HG02610 (cell line): Measurements from ENCODE around the gene EPHA1.

Experiments used
- ATAC-seq: cut with Tn5 transposase; IDR thresholded peaks from one replicate; pipeline ENCODE4 v1.9.1; 2021; ENCODE audit warnings: mild to moderate bottlenecking, moderate library complexity; ENCODE audit not compliant: unreplicated experiment

The EPHA1 gene

GRCh38 chr7:143354376-143354775 is 54.3 kb downstream of the EPHA1 start:
- no peak for ATAC-seq

- no peak for ATAC-seq
Observed at GRCh38 chr7:143352531-143353002, 56.1 kb downstream of the EPHA1 start.

DNA sequence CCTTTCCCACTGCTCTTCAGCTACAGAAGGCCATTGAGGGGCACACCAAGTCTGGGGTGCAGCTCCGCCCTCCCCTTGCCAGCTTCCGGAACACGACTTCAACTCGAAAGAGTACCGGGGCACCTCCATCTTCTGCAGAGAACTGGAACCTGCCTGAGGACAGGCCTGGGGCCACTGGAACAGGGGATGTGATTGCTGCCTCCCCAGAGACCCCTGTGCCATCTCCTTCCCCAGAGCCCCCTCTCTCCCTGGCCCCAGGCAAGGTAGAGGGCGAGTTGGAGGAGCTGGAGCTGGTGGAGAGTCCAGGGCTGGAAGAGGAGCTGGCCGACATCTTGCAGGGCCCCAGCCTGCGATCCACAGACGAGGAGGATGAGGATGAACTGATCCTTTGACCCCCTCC is 57.1 kb downstream of the EPHA1 start:
- ATAC-seq = no peak

DNA sequence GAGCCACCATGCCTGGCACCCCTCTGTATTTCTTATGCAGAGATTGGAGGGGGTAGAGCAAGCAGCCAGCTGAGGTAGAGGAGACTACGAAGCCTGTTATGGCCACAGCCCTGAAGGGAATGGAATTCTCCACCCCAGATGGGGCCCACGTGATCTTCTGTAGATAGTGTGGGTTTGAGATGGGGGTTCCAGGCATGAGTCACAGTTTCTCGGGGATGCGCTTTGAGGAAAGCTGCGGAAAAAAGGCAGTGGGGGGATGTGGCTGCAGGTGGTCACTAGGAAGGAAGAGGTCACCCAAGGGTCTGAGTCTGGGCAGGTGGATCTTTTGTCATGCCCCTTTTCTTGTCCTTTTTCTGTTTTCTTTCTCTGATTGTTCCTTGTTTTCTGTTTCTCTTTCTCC is 57.6 kb downstream of the EPHA1 start:
- ATAC-seq = no peak

DNA sequence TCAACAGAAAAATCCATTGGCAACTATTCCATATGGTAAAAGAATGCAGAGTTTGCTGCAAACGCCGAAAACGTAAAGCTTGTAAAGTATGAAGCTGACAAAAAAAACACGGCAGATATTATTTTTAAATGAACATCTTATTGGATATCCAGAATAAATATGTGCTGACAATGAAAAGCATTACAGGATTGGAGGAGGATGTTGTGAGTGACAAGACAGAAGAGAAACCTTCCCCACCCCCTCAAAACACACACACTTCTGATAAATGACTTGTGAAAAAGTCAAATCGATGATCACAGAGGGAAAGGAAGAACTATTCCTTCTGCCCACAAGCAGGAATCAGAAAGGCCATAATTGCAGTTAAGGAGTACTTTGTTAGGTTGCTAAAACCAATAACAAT is 60.7 kb downstream of the EPHA1 start:
- no peak for ATAC-seq

DNA sequence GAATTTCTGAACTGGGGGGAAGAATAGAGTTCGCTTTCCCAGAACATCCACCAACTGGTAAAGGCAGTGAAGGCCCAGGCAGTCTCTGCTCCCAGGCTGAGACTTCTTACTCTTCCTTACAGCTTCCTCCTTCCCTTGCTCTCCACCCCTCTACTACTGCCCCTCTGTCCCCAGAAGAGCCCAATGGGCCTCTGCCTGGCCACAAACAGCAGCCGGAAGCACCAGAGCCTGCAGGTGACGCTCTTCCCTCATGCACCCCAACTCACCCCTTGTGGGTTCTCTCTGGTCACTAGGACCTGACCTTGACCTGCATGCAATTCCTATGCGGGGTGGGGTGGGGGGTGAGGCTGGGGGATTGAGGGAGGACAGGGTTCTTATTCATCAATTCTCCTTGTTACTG is 62.6 kb downstream of the EPHA1 start:
- no peak for ATAC-seq

DNA sequence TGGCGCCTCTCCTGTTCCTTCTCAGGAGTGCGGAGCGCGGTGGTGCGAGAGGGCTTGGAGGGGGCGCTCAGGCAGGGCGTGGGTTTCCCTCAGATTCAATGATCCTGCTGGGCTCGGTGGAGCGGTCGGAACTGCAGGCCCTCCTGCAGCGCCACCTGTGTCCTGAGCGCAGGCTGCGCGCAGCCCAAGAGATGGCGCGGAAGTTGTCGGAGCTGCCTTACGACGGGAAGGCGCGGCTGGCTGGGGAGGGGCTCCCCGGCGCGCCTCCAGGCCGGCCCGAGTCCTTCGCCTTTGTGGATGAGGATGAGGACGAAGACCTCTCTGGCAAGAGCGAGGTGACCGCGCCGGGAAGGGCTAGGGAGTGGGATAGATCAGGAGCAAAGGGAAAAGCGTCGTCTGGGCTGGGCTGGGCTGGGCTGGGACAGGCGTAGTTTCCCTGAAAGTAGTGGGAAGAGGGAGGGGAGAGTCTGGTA is 63.2 kb downstream of the EPHA1 start:
- ATAC-seq = peak; percentile 75

- ATAC-seq = no peak
Observed at GRCh38 chr7:143343596-143343995, 65.1 kb downstream of the EPHA1 start.

- no peak for ATAC-seq
Observed at GRCh38 chr7:143341842-143342241, 66.8 kb downstream of the EPHA1 start.
